Measurements from ENCODE around the gene NAT16. TPM values are rescaled to one million over a fixed set of nuclear protein-coding genes. Genes with fewer than 3 reads are reported as not detected.
"Not testable (repeated sequence)": the region's sequence is repeated elsewhere in the genome, so short reads cannot be mapped to it uniquely, and the experiment has no call there.

Gene NAT16
- total RNA-seq, 4 donors from 2014 or later: not detected

GRCh38 chr7:101200862-101201599, 20.9 kb upstream of the NAT16 start, which contains the start of gene MOGAT3:
Gene MOGAT3, minus strand, starts transcription at chr7:101201036. Its CDS starts 182 bp downstream, at chr7:101200854.
- no peak within 1 kb of the TSS for H3K27ac ChIP-seq (replicated peaks in 1 of 4)
- intact Hi-C loops (cut with DNase I): no loop called here
- no peak for TF ChIP-seq POLR2AphosphoS5 (IDR thresholded peaks at IDR 0.05)
- no peak for TF ChIP-seq EP300 (IDR thresholded peaks at IDR 0.05)
- no peak for TF ChIP-seq POLR2A (IDR thresholded peaks at IDR 0.05; ENCODE audit: low read depth)
- TF ChIP-seq, protein P1, sequence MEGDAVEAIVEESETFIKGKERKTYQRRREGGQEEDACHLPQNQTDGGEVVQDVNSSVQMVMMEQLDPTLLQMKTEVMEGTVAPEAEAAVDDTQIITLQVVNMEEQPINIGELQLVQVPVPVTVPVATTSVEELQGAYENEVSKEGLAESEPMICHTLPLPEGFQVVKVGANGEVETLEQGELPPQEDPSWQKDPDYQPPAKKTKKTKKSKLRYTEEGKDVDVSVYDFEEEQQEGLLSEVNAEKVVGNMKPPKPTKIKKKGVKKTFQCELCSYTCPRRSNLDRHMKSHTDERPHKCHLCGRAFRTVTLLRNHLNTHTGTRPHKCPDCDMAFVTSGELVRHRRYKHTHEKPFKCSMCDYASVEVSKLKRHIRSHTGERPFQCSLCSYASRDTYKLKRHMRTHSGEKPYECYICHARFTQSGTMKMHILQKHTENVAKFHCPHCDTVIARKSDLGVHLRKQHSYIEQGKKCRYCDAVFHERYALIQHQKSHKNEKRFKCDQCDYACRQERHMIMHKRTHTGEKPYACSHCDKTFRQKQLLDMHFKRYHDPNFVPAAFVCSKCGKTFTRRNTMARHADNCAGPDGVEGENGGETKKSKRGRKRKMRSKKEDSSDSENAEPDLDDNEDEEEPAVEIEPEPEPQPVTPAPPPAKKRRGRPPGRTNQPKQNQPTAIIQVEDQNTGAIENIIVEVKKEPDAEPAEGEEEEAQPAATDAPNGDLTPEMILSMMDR (IDR thresholded peaks at IDR 0.05): no peak
- H3K36me3 ChIP-seq: peaks cover 2 to 4% (median 3%) of the 10 kb centered on the region in 4 donors
- H3K9me3 ChIP-seq: no peaks in the 10 kb centered on the region
- H3K4me1 ChIP-seq: peaks cover 8 to 12% (median 11%) of the 10 kb centered on the region in 4 donors
- no peak for DNase-seq (ENCODE audit: extremely low spot score)
- peak within 1 kb of the TSS; percentile 11 to 37 (median 25) for H3K4me3 ChIP-seq
- peaks cover 6 to 81% (median 32%) of the 10 kb centered on the region in 4 donors for H3K27me3 ChIP-seq
- 41% methylated on average over 19 of the region's 21 CpGs for WGBS

- Histone ChIP-seq H3K4me1 (peaks cover 8 to 12% (median 11%) of the 10 kb centered on the region in 4 donors), H3K36me3 (no peaks in the 10 kb centered on the region), H3K27me3 (peaks cover 6 to 86% (median 32%) of the 10 kb centered on the region in 4 donors), H3K9me3 (no peaks in the 10 kb centered on the region), H3K4me3 (no peak overlapping the region), H3K27ac (replicated peaks in 1 of 4) (no peak overlapping the region)
- no peak for TF ChIP-seq POLR2AphosphoS5 (IDR thresholded peaks at IDR 0.05)
- no peak for TF ChIP-seq EP300 (IDR thresholded peaks at IDR 0.05)
- no peak for TF ChIP-seq POLR2A (IDR thresholded peaks at IDR 0.05; ENCODE audit: low read depth)
- TF ChIP-seq, protein P1 (IDR thresholded peaks at IDR 0.05): no peak
- no peak for DNase-seq (ENCODE audit: extremely low spot score)
- intact Hi-C loops (cut with DNase I): no loop called here
- WGBS: 93% methylated on average over 2 of the region's 2 CpGs
Observed at GRCh38 chr7:101200504-101200861, 20.4 kb upstream of the NAT16 start.

DNA sequence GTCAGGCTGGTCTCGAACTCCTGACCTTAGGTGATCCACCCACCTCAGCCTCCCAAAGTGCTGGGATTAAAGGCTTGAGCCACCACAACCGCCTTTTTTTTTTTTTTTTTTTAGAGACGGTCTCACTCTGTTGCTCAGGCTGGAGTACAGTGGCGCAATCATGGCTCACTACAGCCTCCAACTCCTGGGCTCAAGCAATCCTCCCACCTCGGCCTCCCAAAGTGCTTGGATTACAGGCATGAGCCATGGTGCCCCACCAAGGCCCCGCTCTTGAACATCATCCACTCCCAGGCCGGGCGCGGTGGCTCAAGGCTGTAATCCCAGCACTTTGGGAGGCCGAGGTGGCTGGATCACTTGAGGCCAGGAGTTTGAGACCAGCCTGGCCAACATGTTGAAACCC, 19.4 kb upstream of the NAT16 start:
- not testable (repeated sequence) for H3K36me3 ChIP-seq; DNase-seq (ENCODE audit: extremely low spot score); H3K9me3 ChIP-seq; H3K27ac ChIP-seq (replicated peaks in 1 of 4); H3K4me3 ChIP-seq
- Histone ChIP-seq H3K4me1 (peaks cover 8 to 12% (median 11%) of the 10 kb centered on the region in 4 donors), H3K27me3 (peaks cover 6 to 94% (median 32%) of the 10 kb centered on the region in 4 donors)
- 95% methylated on average over 10 of the region's 10 CpGs for WGBS
- intact Hi-C loops (cut with DNase I): loop anchor here (10.0 kb wide), 1 partner anchor 55 kb away; no protein-coding TSS in a partner anchor

- H3K4me1 ChIP-seq: peaks cover 8 to 12% (median 11%) of the 10 kb centered on the region in 4 donors
- intact Hi-C loops (cut with DNase I): loop anchor here (10.0 kb wide), 1 partner anchor 54 kb away; no protein-coding TSS in a partner anchor
- H3K27ac ChIP-seq (replicated peaks in 1 of 4): no peak overlapping the region
- no peaks in the 10 kb centered on the region for H3K9me3 ChIP-seq
- no peak overlapping the region for H3K4me3 ChIP-seq
- peaks cover 6 to 94% (median 32%) of the 10 kb centered on the region in 4 donors for H3K27me3 ChIP-seq
- 71% methylated on average over 14 of the region's 14 CpGs for WGBS
- TF ChIP-seq, protein P1 (IDR thresholded peaks at IDR 0.05): no peak
- TF ChIP-seq EP300 (IDR thresholded peaks at IDR 0.05) (no peak), POLR2A (IDR thresholded peaks at IDR 0.05; ENCODE audit: low read depth) (no peak), POLR2AphosphoS5 (IDR thresholded peaks at IDR 0.05) (no peak)
- no peaks in the 10 kb centered on the region for H3K36me3 ChIP-seq
- DNase-seq (ENCODE audit: extremely low spot score): no peak
Observed at GRCh38 chr7:101198476-101198875, 18.4 kb upstream of the NAT16 start.

DNA sequence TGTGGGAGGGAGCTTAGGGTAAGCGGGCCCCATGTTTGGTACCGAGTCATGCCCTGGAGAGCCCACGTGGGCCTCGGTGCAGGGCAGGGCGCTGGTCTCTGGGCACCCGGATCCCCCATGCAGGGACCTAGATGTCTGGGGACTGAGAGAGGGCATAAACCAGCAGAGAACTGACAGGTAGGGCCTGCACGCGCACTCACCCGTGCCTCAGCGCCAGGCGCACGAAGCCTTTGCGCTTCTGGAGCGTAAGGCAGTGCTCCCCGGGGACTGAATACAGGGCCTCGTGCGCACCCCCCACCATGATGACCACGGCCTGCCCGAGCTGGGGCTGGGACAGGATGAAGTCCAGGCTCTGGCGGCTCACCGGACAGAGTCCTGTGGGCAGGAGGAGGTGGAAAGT, 17.9 kb upstream of the NAT16 start:
- intact Hi-C loops (cut with DNase I): loop anchor here (10.0 kb wide), 1 partner anchor 53 kb away; no protein-coding TSS in a partner anchor
- peaks cover 6 to 93% (median 31%) of the 10 kb centered on the region in 4 donors for H3K27me3 ChIP-seq
- 85% methylated on average over 6 of the region's 21 CpGs for WGBS

More for the DNA sequence above, 17.9 kb upstream of the NAT16 start:
- TF ChIP-seq, protein P1 (IDR thresholded peaks at IDR 0.05): no peak
- no peak for TF ChIP-seq POLR2AphosphoS5 (IDR thresholded peaks at IDR 0.05)
- peaks cover 8 to 12% (median 11%) of the 10 kb centered on the region in 4 donors for H3K4me1 ChIP-seq
- no peaks in the 10 kb centered on the region for H3K9me3 ChIP-seq
- no peaks in the 10 kb centered on the region for H3K36me3 ChIP-seq
- DNase-seq (ENCODE audit: extremely low spot score): no peak
- H3K27ac ChIP-seq (replicated peaks in 1 of 4): no peak overlapping the region
- H3K4me3 ChIP-seq: no peak overlapping the region

Data from esophagus muscularis mucosa (tissue), 4 donors.